ENCODE data around the gene GAGE12G.
A peak's percentile ranks its signal among the peaks of the same experiment; 100 is the strongest.
"Not testable (repeated sequence)": the region's sequence is repeated elsewhere in the genome, so short reads cannot be mapped to it uniquely, and the experiment has no call there.

GAGE12G gene, protein sequence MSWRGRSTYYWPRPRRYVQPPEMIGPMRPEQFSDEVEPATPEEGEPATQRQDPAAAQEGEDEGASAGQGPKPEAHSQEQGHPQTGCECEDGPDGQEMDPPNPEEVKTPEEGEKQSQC

DNA sequence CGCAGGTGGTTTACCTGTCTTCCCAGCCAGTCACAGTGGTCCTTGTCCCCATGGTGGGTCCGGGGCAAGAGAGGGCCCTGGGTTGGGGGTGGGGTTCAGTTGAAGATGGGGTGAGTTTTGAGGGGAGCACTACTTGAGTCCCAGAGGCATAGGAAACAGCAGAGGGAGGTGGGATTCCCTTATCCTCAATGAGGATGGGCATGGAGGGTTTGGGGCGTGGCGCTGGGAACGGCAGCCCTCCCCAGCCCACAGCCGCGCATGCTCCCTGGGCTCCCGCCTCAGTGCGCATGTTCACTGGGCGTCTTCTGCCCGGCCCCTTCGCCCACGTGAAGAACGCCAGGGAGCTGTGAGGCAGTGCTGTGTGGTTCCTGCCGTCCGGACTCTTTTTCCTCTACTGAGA lies at the start of gene GAGE12G:
GAGE12G (plus strand) TSS at position 301 of the 400 bp plus-strand sequence. CDS start 1,155 bp downstream, outside the sequence.
- DNase-seq = not testable (repeated sequence)

DNA sequence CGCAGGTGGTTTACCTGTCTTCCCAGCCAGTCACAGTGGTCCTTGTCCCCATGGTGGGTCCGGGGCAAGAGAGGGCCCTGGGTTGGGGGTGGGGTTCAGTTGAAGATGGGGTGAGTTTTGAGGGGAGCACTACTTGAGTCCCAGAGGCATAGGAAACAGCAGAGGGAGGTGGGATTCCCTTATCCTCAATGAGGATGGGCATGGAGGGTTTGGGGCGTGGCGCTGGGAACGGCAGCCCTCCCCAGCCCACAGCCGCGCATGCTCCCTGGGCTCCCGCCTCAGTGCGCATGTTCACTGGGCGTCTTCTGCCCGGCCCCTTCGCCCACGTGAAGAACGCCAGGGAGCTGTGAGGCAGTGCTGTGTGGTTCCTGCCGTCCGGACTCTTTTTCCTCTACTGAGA lies 38.3 kb upstream of the GAGE12G start, which contains the start of gene GAGE12C:
GAGE12C (plus strand) TSS at position 301 of the 400 bp plus-strand sequence. CDS start 1,155 bp downstream, outside the sequence.
- DNase-seq = not testable (repeated sequence)

DNA sequence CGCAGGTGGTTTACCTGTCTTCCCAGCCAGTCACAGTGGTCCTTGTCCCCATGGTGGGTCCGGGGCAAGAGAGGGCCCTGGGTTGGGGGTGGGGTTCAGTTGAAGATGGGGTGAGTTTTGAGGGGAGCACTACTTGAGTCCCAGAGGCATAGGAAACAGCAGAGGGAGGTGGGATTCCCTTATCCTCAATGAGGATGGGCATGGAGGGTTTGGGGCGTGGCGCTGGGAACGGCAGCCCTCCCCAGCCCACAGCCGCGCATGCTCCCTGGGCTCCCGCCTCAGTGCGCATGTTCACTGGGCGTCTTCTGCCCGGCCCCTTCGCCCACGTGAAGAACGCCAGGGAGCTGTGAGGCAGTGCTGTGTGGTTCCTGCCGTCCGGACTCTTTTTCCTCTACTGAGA lies 28.8 kb upstream of the GAGE12G start, which contains the start of gene GAGE12D:
GAGE12D (plus strand) TSS at position 301 of the 400 bp plus-strand sequence. CDS start 1,155 bp downstream, outside the sequence.
- not testable (repeated sequence) for DNase-seq

DNA sequence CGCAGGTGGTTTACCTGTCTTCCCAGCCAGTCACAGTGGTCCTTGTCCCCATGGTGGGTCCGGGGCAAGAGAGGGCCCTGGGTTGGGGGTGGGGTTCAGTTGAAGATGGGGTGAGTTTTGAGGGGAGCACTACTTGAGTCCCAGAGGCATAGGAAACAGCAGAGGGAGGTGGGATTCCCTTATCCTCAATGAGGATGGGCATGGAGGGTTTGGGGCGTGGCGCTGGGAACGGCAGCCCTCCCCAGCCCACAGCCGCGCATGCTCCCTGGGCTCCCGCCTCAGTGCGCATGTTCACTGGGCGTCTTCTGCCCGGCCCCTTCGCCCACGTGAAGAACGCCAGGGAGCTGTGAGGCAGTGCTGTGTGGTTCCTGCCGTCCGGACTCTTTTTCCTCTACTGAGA lies 19.2 kb upstream of the GAGE12G start, which contains the start of gene GAGE12E:
GAGE12E (plus strand) TSS at position 301 of the 400 bp plus-strand sequence. CDS start 1,155 bp downstream, outside the sequence.
- not testable (repeated sequence) for DNase-seq

DNA sequence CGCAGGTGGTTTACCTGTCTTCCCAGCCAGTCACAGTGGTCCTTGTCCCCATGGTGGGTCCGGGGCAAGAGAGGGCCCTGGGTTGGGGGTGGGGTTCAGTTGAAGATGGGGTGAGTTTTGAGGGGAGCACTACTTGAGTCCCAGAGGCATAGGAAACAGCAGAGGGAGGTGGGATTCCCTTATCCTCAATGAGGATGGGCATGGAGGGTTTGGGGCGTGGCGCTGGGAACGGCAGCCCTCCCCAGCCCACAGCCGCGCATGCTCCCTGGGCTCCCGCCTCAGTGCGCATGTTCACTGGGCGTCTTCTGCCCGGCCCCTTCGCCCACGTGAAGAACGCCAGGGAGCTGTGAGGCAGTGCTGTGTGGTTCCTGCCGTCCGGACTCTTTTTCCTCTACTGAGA lies 9.7 kb upstream of the GAGE12G start, which contains the start of gene GAGE12F:
GAGE12F (plus strand) TSS at position 301 of the 400 bp plus-strand sequence. CDS start 1,155 bp downstream, outside the sequence.
- DNase-seq = not testable (repeated sequence)

DNA sequence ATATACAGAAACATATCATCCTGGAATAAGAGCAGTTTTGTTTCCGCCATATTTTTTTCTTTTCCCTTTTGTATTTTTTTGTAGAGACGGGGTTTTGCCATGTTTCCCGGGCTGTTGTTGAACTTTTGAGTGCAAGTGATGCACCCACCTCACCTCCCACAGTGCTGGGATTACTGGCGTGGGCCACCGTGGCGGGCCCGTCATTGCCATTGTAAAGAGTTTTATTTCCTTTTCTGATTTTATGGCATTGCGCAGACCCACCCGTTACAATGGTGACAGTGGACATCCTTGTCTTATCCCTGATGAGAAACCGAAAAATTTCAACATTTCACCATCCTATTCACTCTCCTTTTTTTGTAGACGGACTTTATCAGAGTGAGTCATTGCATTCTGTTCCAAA lies 1.5 kb upstream of the GAGE12G start:
- peak; percentile 13 for DNase-seq

DNA sequence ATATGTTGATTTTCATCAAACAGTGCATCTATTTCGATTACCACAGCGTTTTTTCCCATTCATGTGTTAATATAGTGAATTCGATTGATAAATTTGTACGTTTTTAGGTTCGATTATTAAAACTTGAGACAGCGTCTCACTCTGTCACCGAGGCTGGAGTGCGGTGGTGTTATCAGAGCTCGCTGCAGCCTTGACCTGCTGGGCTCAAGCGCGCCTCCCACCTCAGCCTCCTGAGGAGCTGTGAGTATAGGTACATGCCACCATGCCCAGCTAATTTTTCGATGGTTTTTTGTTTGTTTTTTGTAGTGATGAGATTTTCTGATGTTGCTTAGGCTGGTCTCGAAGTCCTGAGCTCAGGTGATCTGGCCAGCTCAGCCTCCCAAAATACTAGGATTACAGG lies 1.0 kb upstream of the GAGE12G start:
- DNase-seq = not testable (repeated sequence)

DNA sequence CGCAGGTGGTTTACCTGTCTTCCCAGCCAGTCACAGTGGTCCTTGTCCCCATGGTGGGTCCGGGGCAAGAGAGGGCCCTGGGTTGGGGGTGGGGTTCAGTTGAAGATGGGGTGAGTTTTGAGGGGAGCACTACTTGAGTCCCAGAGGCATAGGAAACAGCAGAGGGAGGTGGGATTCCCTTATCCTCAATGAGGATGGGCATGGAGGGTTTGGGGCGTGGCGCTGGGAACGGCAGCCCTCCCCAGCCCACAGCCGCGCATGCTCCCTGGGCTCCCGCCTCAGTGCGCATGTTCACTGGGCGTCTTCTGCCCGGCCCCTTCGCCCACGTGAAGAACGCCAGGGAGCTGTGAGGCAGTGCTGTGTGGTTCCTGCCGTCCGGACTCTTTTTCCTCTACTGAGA lies 9.4 kb downstream of the GAGE12G start, which contains the start of gene GAGE12H:
GAGE12H (plus strand) TSS at position 301 of the 400 bp plus-strand sequence. CDS start 1,155 bp downstream, outside the sequence.
- DNase-seq = not testable (repeated sequence)

DNA sequence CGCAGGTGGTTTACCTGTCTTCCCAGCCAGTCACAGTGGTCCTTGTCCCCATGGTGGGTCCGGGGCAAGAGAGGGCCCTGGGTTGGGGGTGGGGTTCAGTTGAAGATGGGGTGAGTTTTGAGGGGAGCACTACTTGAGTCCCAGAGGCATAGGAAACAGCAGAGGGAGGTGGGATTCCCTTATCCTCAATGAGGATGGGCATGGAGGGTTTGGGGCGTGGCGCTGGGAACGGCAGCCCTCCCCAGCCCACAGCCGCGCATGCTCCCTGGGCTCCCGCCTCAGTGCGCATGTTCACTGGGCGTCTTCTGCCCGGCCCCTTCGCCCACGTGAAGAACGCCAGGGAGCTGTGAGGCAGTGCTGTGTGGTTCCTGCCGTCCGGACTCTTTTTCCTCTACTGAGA lies 19.0 kb downstream of the GAGE12G start, which contains the start of gene GAGE2A:
GAGE2A (plus strand) TSS at position 301 of the 400 bp plus-strand sequence. CDS start 1,155 bp downstream, outside the sequence.
- not testable (repeated sequence) for DNase-seq

DNA sequence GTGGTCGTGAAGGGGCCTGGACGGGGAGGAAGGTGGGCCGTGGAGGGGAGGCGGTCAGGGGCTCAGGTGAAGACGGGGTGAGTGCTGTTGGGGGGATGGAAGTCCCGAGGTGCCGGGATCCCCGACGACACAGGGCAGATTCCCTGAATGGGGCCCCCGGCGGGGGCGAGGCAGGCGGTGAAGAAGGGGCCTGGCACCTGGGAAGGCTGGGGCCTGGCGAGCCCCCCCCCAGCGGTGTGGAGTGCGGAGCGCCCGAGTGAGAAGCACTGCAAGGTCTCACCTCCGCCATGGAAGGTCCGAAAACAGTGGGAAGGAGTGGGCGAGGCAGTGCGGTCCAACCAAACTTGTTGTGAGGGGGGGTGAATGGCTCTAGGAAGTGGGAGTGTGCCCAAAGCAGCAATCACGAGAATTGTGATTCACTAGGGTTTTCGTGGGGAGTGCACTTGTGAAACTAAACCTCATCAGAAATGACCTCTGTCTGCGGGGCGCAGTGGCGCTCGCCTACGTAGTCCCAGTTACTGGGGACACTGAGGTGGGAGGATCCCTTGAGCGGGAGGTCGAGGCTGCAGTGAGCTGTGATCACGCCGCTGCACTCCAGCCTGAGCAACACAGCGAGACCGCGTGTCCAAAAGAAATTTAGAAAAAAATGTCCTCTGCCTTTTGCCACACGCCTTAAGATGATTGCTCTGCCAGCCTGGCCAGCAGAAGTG lies 19.7 kb downstream of the GAGE12G start:
- DNase-seq = peak; percentile 15

DNA sequence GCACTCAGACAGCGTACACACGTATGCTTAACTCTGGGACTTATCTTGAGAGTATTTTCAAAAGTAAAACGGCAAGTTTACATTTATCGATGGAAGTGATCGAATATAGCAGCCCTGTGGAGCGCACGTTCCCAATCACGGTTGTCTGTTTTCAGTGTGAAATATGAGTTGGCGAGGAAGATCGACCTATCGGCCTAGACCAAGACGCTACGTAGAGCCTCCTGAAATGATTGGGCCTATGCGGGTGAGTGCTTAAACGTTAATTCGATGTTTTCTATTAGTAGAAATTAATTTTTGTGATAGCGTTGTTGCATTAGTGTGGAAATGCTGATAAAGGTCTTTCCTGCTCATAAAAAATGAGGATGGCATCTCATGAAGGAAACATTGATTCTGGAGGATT lies 20.3 kb downstream of the GAGE12G start:
- DNase-seq = not testable (repeated sequence)

DNA sequence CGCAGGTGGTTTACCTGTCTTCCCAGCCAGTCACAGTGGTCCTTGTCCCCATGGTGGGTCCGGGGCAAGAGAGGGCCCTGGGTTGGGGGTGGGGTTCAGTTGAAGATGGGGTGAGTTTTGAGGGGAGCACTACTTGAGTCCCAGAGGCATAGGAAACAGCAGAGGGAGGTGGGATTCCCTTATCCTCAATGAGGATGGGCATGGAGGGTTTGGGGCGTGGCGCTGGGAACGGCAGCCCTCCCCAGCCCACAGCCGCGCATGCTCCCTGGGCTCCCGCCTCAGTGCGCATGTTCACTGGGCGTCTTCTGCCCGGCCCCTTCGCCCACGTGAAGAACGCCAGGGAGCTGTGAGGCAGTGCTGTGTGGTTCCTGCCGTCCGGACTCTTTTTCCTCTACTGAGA lies 28.5 kb downstream of the GAGE12G start, which contains the start of gene GAGE1:
GAGE1 (plus strand) TSS at position 301 of the 400 bp plus-strand sequence. CDS start 1,155 bp downstream, outside the sequence.
- not testable (repeated sequence) for DNase-seq

DNA sequence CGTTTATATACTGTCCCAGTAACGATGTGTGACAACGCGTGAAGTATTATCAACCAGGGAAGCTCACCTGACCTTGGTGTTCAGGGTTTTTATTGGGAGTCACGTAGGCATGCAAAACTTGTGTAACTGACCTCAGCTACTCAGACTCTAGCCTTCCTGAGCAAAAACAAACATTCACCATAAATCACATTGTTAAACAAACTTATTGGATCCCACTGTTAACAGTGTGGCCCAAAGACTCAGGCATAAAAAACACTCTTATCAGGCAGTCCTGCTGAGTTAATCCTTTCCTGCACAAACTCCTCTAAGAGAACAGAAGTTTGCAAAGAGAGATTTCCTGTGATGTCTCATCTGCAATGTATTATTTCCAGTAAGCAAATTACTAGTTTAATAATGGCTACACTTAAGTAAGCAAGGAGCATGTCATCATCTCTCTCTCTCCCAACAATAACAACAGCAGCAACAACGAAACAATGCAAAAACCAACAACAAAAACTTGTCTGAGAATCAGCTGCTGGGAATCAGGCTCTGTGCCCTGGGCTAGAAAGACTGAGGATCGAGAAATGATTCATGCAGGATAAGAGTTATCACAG lies 40.6 kb downstream of the GAGE12G start:
- DNase-seq = no peak

DNA sequence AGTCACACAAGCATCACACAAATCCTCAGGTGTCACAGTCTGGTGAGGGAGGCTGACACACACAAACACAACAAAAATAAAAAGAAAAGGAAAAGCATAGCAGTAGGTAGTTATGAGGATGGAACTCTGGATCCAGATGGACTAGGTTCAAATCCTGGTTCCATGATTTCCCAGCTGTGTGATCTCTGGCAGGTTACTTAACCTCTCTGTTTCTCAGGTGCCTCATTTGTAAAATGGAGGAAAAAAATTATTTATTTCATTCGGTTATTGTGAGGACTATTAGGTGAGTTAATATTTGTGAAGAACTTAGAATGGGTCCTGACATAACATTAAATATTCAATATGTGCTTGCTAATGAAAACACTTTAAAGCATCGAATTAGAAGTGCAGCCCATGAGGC lies 48.4 kb downstream of the GAGE12G start:
- DNase-seq = no peak

Data from activated CD8-positive, alpha-beta memory T cell treated with anti-CD3 and anti-CD28 coated beads, Interleukin-2, amount 50 U/mL, for 4 hours (primary cell).